Smooth muscle cell (in vitro differentiated cells): ENCODE data around the gene MYOM1. TPM values are rescaled to one million over a fixed set of nuclear protein-coding genes. Genes with fewer than 3 reads are reported as not detected.

Source experiments
- DNase-seq: peaks from one replicate; lab custom pipeline; 2025; ENCODE audit not compliant: unreplicated experiment; lab: John Stamatoyannopoulos, UW
- H2AFZ ChIP-seq: fragments of 200-600 bp; sonication (generic); 2 replicates; pipeline ENCODE4 v1.6.0; 2016; ENCODE audit warnings: antibody characterized with exemption, low read depth, mild to moderate bottlenecking
- H3F3A ChIP-seq: fragments of 200-600 bp; sonication (generic); 2 replicates; pipeline ENCODE4 v1.6.0; 2017; ENCODE audit warnings: antibody characterized with exemption, low read depth
- H3K27ac ChIP-seq: fragments of 200-600 bp; sonication (generic); 2 replicates; pipeline ENCODE4 v1.5.1; 2016; ENCODE audit warnings: low read depth, mild to moderate bottlenecking
- H3K27me3 ChIP-seq: fragments of 200-600 bp; sonication (generic); 2 replicates; pipeline ENCODE4 v1.6.1; 2016; ENCODE audit warnings: low read depth, mild to moderate bottlenecking
- H3K36me3 ChIP-seq: fragments of 200-600 bp; sonication (generic); 2 replicates; pipeline ENCODE4 v1.5.1; 2016; ENCODE audit warnings: low read depth
- H3K4me1 ChIP-seq: fragments of 200-600 bp; sonication (generic); 2 replicates; pipeline ENCODE4 v1.5.1; 2016; ENCODE audit warnings: low read depth
- H3K4me2 ChIP-seq: fragments of 200-600 bp; sonication (generic); 2 replicates; pipeline ENCODE4 v1.6.0; 2016; ENCODE audit warnings: mild to moderate bottlenecking
- H3K4me3 ChIP-seq: fragments of 200-600 bp; sonication (generic); 2 replicates; pipeline ENCODE4 v1.5.1; 2016; ENCODE audit warnings: mild to moderate bottlenecking
- H3K79me2 ChIP-seq: fragments of 200-600 bp; sonication (generic); 2 replicates; pipeline ENCODE4 v1.6.0; 2016; ENCODE audit warnings: low read depth, mild to moderate bottlenecking
- H3K9ac ChIP-seq: fragments of 200-600 bp; sonication (generic); 2 replicates; pipeline ENCODE4 v1.6.0; 2016; ENCODE audit warnings: low read depth
- H3K9me3 ChIP-seq: fragments of 200-600 bp; sonication (generic); replicated peaks from 2 replicates; pipeline ENCODE4 v1.5.1; 2016; ENCODE audit warnings: low read depth
- H4K20me1 ChIP-seq: fragments of 200-600 bp; sonication (generic); 2 replicates; pipeline ENCODE4 v1.6.0; 2016; ENCODE audit warnings: low read depth
- CTCF ChIP-seq: fragments of 200-600 bp; sonication (generic); IDR thresholded peaks from 2 replicates; pipeline ENCODE4 v1.5.1; 2017; ENCODE audit warnings: borderline replicate concordance, mild to moderate bottlenecking, antibody characterized with exemption; ENCODE audit not compliant: insufficient read depth, poor library complexity, severe bottlenecking
- WGBS: methylation state at CpG from one replicate; pipeline ENCODE4 v1.1.7; 2016; ENCODE audit warnings: low lambda C conversion rate; 5-methylcytosine and 5-hydroxymethylcytosine counted together
- polyA plus RNA-seq: library from polyadenylated mRNA; unstranded; fragments of >200 nt; fragmentation: Nextera tagmentation; extraction: Ambion mirVana; gene quantifications from 2 replicates; pipeline ENCODE4 v1.2.1, GENCODE V29; 2016
- total RNA-seq: library from RNA; depleted of rRNA; stranded (reverse); fragments of >200 nt; gene quantifications from 2 replicates; pipeline ENCODE4 v1.2.3, GENCODE V29; 2014

MYOM1 gene
- total and polyA plus RNA-seq, 2 experiments from 2014 or later: 0.40 to 0.87 TPM

- Histone ChIP-seq H3K9ac (peak overlapping the region; percentile 31), H3K36me3 (peaks cover 3% of the 10 kb centered on the region), H3K27ac (peak overlapping the region; percentile 89), H3K27me3 (no peaks in the 10 kb centered on the region), H3K9me3 (no peaks in the 10 kb centered on the region), H3K4me2 (no peak overlapping the region), H3K79me2 (peaks cover 68% of the 10 kb centered on the region), H3K4me3 (no peak overlapping the region), H3K4me1 (peaks cover 22% of the 10 kb centered on the region), H4K20me1 (peaks cover 63% of the 10 kb centered on the region), H3F3A (peaks cover 63% of the 10 kb centered on the region), H2AFZ (no peak overlapping the region)
- no peak for TF ChIP-seq CTCF
- 93% methylated on average over 5 of the region's 5 CpGs for WGBS
- no peak for DNase-seq
These were observed 35.9 kb upstream of the MYOM1 start for GRCh38 chr18:3255611-3256165.

- peaks cover 3% of the 10 kb centered on the region for H3K36me3 ChIP-seq
- 96% methylated on average over 4 of the region's 4 CpGs for WGBS
- peaks cover 57% of the 10 kb centered on the region for H3F3A ChIP-seq
- no peak overlapping the region for H3K9ac ChIP-seq
- peaks cover 72% of the 10 kb centered on the region for H4K20me1 ChIP-seq
- no peaks in the 10 kb centered on the region for H3K27me3 ChIP-seq
- TF ChIP-seq CTCF: no peak
- no peak overlapping the region for H3K4me3 ChIP-seq
- H2AFZ ChIP-seq: no peak overlapping the region
- peaks cover 26% of the 10 kb centered on the region for H3K4me1 ChIP-seq
- DNase-seq: no peak
- peak overlapping the region; percentile 89 for H3K27ac ChIP-seq
- peaks cover 74% of the 10 kb centered on the region for H3K79me2 ChIP-seq
- H3K4me2 ChIP-seq: no peak overlapping the region
- no peaks in the 10 kb centered on the region for H3K9me3 ChIP-seq
These were observed 35.0 kb upstream of the MYOM1 start for GRCh38 chr18:3254725-3255124.

GRCh38 chr18:3252843-3253242 lies 33.1 kb upstream of the MYOM1 start:
- Histone ChIP-seq H3K4me1 (peaks cover 34% of the 10 kb centered on the region), H3K9ac (no peak overlapping the region), H3K79me2 (peaks cover 83% of the 10 kb centered on the region), H3K27ac (peak overlapping the region; percentile 89), H3K4me2 (peak overlapping the region; percentile 89), H3K27me3 (no peaks in the 10 kb centered on the region), H3F3A (peaks cover 40% of the 10 kb centered on the region), H2AFZ (no peak overlapping the region), H3K9me3 (no peaks in the 10 kb centered on the region), H4K20me1 (peaks cover 88% of the 10 kb centered on the region), H3K36me3 (peaks cover 2% of the 10 kb centered on the region), H3K4me3 (no peak overlapping the region)
- DNase-seq: no peak
- no peak for TF ChIP-seq CTCF
- 100% methylated on average over 1 of the region's 1 CpG for WGBS

- peaks cover 33% of the 10 kb centered on the region for H3K4me1 ChIP-seq
- H3K27ac ChIP-seq: peak overlapping the region; percentile 89
- 67% methylated on average over 3 of the region's 3 CpGs for WGBS
- no peak overlapping the region for H2AFZ ChIP-seq
- no peaks in the 10 kb centered on the region for H3K36me3 ChIP-seq
- no peak overlapping the region for H3K4me3 ChIP-seq
- H3K79me2 ChIP-seq: peaks cover 82% of the 10 kb centered on the region
- H3K9ac ChIP-seq: no peak overlapping the region
- H3K4me2 ChIP-seq: peak overlapping the region; percentile 89
- peaks cover 33% of the 10 kb centered on the region for H3F3A ChIP-seq
- TF ChIP-seq CTCF: no peak
- no peaks in the 10 kb centered on the region for H3K9me3 ChIP-seq
- H4K20me1 ChIP-seq: peaks cover 86% of the 10 kb centered on the region
- H3K27me3 ChIP-seq: no peaks in the 10 kb centered on the region
- DNase-seq: no peak
These were observed 32.2 kb upstream of the MYOM1 start for GRCh38 chr18:3251963-3252277.
